Kidney (tissue), 14 donors: ENCODE results near the gene LRR1. TPM values are rescaled to one million over a fixed set of nuclear protein-coding genes. Genes with fewer than 3 reads are reported as not detected.
"Not testable (repeated sequence)": the region's sequence is repeated elsewhere in the genome, so short reads cannot be mapped to it uniquely, and the experiment has no call there.

Experiments used
- DNase-seq, 5 donors: peaks; one replicate each; pipeline ENCODE4 v3.0.0-alpha.2; 2013 to 2020
- FAIRE-seq: peaks from 2 replicates; lab custom pipeline; 2012; peaks lifted over from hg19 to GRCh38; lab: Jason Lieb, UNC
- H3K27ac ChIP-seq, 2 donors: one replicate each; pipeline ENCODE4 v1.7.0; 2013; ENCODE audit warnings: low read depth in 2 of 2, low read length in 2 of 2, inconsistent platforms in 1 of 2
- H3K27me3 ChIP-seq: one replicate; pipeline ENCODE4 v1.7.1; 2013; ENCODE audit warnings: low read length, inconsistent platforms; ENCODE audit not compliant: control insufficient read depth, insufficient read depth
- H3K36me3 ChIP-seq, 3 donors: one replicate each; pipeline versions ENCODE4 v1.7.0 to v1.7.1; 2013; ENCODE audit warnings: low read length in 3 of 3, control low read depth in 1 of 3, inconsistent platforms in 1 of 3; ENCODE audit not compliant: insufficient read depth in 3 of 3, control insufficient read depth in 2 of 3
- H3K4me1 ChIP-seq, 3 donors: one replicate each; pipeline versions ENCODE4 v1.7.0 to v1.7.1; 2013; ENCODE audit warnings: low read length in 3 of 3, inconsistent platforms in 1 of 3, low read depth in 1 of 3; ENCODE audit not compliant: control insufficient read depth in 2 of 3, insufficient read depth in 2 of 3
- H3K4me3 ChIP-seq, 3 donors: one replicate each; pipeline versions ENCODE4 v1.7.0 to v1.8.1; 2013; ENCODE audit warnings: low read length in 3 of 3, control low read depth in 1 of 3, inconsistent platforms in 1 of 3
- H3K9ac ChIP-seq, 3 donors: one replicate each; pipeline versions ENCODE4 v1.7.0 to v1.7.1; 2013; ENCODE audit warnings: low read length in 3 of 3, control low read depth in 1 of 3, inconsistent platforms in 1 of 3
- H3K9me3 ChIP-seq, 3 donors: one replicate each; pipeline versions ENCODE4 v1.7.0 to v1.7.1; 2013; ENCODE audit warnings: low read length in 3 of 3, control low read depth in 1 of 3, inconsistent platforms in 1 of 3; ENCODE audit not compliant: control insufficient read depth in 2 of 3, insufficient read depth in 1 of 3
- CTCF ChIP-seq: IDR thresholded peaks from 3 replicates; pipeline ENCODE4 v1.5.1; 2012; ENCODE audit warnings: mild to moderate bottlenecking, moderate library complexity, borderline replicate concordance; ENCODE audit not compliant: insufficient read depth; ENCODE audit errors: extremely low read depth
- intact Hi-C: fragments of 100-400 bp; cut with DNase I; formaldehyde crosslinking; loops from one replicate; pipeline ENCODE4 v1.11.1; 2022
- polyA plus RNA-seq: library from polyadenylated mRNA; stranded (reverse); fragments of 350-450 nt; fragmentation: Illumina TruSeq; extraction: RNeasy Lipid Tissue Mini Kit (QIAGEN cat#74804); gene quantifications from one replicate; pipeline ENCODE4 v1.2.3, GENCODE V29; 2014; ENCODE audit warnings: low read depth, low replicate concordance; ENCODE audit not compliant: insufficient read depth
- total RNA-seq: library from RNA; stranded (reverse); fragmentation: NEBNext Ultra II Directional; extraction: Animal tissue kit (Norgen Biotek cat#: 25700); gene quantifications from one replicate; pipeline ENCODE4 v1.2.1, GENCODE V29; 2021
- donor health status: control.
- donor health status: control.
- donor health status: control.
- donor health status: control.
- donor health status: control.
- donor health status: DM: yes; HTN: yes; CAD: no.
- donor health status: Normal renal cell carcinoma (clear cell type).

Gene LRR1
- total and polyA plus RNA-seq, 2 donors from 2014 or later, result 6.6 to 7.7 TPM

DNA sequence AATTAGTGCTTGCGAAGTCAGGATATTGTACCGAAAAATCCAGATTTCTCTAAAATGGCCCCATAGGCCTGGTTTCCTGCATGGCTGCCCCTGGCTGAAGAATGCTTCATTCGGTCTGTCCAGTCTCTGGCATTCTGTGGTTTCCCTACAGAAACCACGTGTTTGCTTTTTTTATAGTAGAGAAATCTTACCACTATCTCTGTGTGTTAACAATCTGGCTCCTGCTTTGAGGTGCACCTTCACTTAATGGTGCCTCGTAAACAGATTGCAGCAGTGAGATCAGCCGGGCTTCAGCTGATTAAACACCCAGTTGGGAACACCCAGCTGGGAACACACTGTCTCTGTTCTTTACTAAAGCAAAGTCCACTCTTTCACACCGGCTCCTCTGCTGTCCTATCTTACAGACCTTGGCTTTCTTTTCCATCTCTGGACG, 43.0 kb downstream of the LRR1 start:
- Histone ChIP-seq H3K36me3 (peaks cover 0 to under 1% (median 0%) of the 10 kb centered on the region in 3 donors), H3K27ac (peak overlapping the region; percentile 32 to 60), H3K9ac (no peak overlapping the region), H3K9me3 (no peaks in the 10 kb centered on the region), H3K4me3 (no peak overlapping the region), H3K27me3 (no peaks in the 10 kb centered on the region), H3K4me1 (peaks cover 0 to 27% (median 15%) of the 10 kb centered on the region in 3 donors)
- FAIRE-seq, result no peak
- intact Hi-C loops, result no loop called here
- TF ChIP-seq CTCF, result no peak
- DNase-seq, result no peak

GRCh38 chr14:49642163-49642562, 43.4 kb downstream of the LRR1 start:
- Histone ChIP-seq H3K27me3 (no peaks in the 10 kb centered on the region), H3K36me3 (no peaks in the 10 kb centered on the region), H3K4me3 (no peak overlapping the region), H3K27ac (no peak overlapping the region), H3K9me3 (no peaks in the 10 kb centered on the region), H3K4me1 (peaks cover 0 to 22% (median 15%) of the 10 kb centered on the region in 3 donors), H3K9ac (no peak overlapping the region)
- FAIRE-seq (no peak), DNase-seq (no peak)
- intact Hi-C loops, result no loop called here
- TF ChIP-seq CTCF, result no peak

- FAIRE-seq (peak; percentile 8), DNase-seq (no peak)
- peaks cover 0 to 2% (median 0%) of the 10 kb centered on the region in 3 donors for H3K36me3 ChIP-seq
- no peaks in the 10 kb centered on the region for H3K4me1 ChIP-seq
- no peak overlapping the region for H3K4me3 ChIP-seq
- no peak for TF ChIP-seq CTCF
- H3K9ac ChIP-seq, result no peak overlapping the region
- H3K27me3 ChIP-seq, result no peaks in the 10 kb centered on the region
- H3K9me3 ChIP-seq, result no peaks in the 10 kb centered on the region
- intact Hi-C loops, result no loop called here
- H3K27ac ChIP-seq, result no peak overlapping the region
Observed at GRCh38 chr14:49653508-49653907, 54.8 kb downstream of the LRR1 start.

DNA sequence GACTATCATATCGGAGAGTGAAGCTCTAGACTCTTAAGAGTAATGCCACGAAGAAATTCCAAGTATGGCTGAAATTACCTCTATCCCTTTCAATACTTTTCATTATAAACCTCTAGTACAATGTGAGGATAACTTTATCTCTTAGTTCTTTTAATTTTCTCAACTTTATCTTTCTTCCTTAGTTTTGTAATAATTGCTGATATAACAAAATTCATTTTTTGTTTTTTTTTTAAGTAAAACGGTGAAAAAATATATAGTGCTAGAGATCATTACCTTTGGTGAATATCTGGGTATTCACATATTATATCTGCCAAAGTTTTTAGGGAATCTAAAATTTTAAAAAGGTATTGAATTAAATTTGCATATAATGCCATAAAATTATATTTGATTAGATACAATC, 55.8 kb downstream of the LRR1 start:
- TF ChIP-seq CTCF, result no peak
- no peaks in the 10 kb centered on the region for H3K4me1 ChIP-seq
- H3K27ac ChIP-seq, result no peak overlapping the region
- no peaks in the 10 kb centered on the region for H3K27me3 ChIP-seq
- H3K4me3 ChIP-seq, result no peak overlapping the region
- H3K9me3 ChIP-seq, result no peaks in the 10 kb centered on the region
- peaks cover 0 to 2% (median 0%) of the 10 kb centered on the region in 3 donors for H3K36me3 ChIP-seq
- no peak overlapping the region for H3K9ac ChIP-seq
- intact Hi-C loops, result no loop called here
- peak; percentile 75 for FAIRE-seq
- DNase-seq, result no peak

DNA sequence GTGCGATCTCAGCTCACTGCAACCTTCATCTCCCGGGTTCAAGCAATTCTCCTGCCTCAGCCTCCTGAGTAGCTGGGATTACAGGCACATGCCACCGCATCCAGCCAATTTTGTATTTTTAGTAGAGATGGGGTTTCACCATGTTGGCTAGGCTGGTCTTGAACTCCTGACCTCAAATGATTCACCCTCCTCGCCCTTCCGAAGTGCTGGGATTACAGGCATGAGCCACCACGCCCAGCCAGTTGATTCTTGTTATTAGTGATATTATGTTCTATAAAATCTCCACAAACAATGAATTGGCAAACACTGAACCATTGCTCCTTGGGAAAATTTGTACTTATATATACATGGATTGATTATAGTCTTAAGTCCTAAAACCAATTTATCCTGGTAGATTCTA, 58.8 kb downstream of the LRR1 start:
- H3K27ac ChIP-seq, H3K9ac ChIP-seq, FAIRE-seq, intact Hi-C loops, H3K27me3 ChIP-seq, DNase-seq, H3K9me3 ChIP-seq, H3K4me3 ChIP-seq, H3K36me3 ChIP-seq, H3K4me1 ChIP-seq: not testable (repeated sequence)
